Measurements from ENCODE around the gene JTB. TPM values are rescaled to one million over a fixed set of nuclear protein-coding genes. Genes with fewer than 3 reads are reported as not detected.
A peak's percentile ranks its signal among the peaks of the same experiment; 100 is the strongest.

The JTB gene
- total RNA-seq, 2 experiments from 2014 or later: 120 to 127 TPM

- DNase-seq: no peak
- H3K4me1 Mint-ChIP-seq: peaks cover 62% of the 10 kb centered on the region
- peak overlapping the region; percentile 83 for H3K4me3 Mint-ChIP-seq
- peak overlapping the region; percentile 19 for H3K27ac Mint-ChIP-seq
- ChIA-PET POLR2A (interaction anchor here (4.6 kb wide), 1 partner anchor 16 kb away, joined by 44 read pairs; the partner anchor contains the start of gene DENND4B), CTCF (no interaction called here)
- no peaks in the 10 kb centered on the region for H3K27me3 Mint-ChIP-seq
- H3K9me3 Mint-ChIP-seq: no peaks in the 10 kb centered on the region
- peaks cover 35% of the 10 kb centered on the region for H3K36me3 Mint-ChIP-seq (ENCODE audit: low read depth)
Observed at GRCh38 chr1:153961421-153961820, 16.1 kb downstream of the JTB start.

DNA sequence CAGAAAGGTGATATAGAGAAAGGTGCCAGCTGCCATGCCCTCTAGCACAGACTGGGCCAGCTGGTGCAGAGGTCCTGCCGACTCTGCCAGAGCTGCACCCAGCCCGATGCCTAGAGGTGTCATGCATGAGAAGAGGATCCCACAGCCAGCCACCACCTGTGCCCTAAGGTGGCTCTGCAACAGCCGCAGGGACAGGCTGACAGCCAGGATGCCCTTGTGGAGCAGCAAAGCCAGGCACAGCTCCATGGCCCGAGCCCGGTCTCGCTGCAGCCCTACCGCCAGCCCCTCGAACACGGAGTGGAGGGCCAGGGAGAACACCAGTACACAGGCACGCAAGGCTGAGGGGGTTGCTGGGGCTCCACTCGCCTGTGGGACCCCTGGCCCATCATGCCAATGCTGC, 17.3 kb downstream of the JTB start:
- ChIA-PET CTCF (no interaction called here), POLR2A (interaction anchor here (1.2 to 4.6 kb wide), 2 partner anchors 15 to 30 kb away, joined by 3 to 44 read pairs; partner anchors contain the start of genes DENND4B and RPS27)
- Mint-ChIP-seq H3K27ac (no peak overlapping the region), H3K9me3 (no peaks in the 10 kb centered on the region), H3K4me1 (peaks cover 60% of the 10 kb centered on the region), H3K27me3 (no peaks in the 10 kb centered on the region), H3K36me3 (ENCODE audit: low read depth) (peaks cover 30% of the 10 kb centered on the region), H3K4me3 (no peak overlapping the region)
- no peak for DNase-seq

- ChIA-PET POLR2A (interaction anchor here (0.7 to 7.3 kb wide), 5 partner anchors 7 to 37 kb away, joined by 3 to 112 read pairs (median 20); partner anchors contain the start of genes CREB3L4, DENND4B and GATAD2B), CTCF (interaction anchor here (1.6 to 6.0 kb wide), 2 partner anchors 8 to 14 kb away, joined by 5 to 51 read pairs; partner anchors contain the start of genes CREB3L4 and DENND4B)
- H3K9me3 Mint-ChIP-seq: no peaks in the 10 kb centered on the region
- H3K4me1 Mint-ChIP-seq: peaks cover 62% of the 10 kb centered on the region
- H3K4me3 Mint-ChIP-seq: no peak overlapping the region
- no peak overlapping the region for H3K27ac Mint-ChIP-seq
- H3K36me3 Mint-ChIP-seq (ENCODE audit: low read depth): peaks cover 34% of the 10 kb centered on the region
- H3K27me3 Mint-ChIP-seq: no peaks in the 10 kb centered on the region
- DNase-seq: no peak
Observed at GRCh38 chr1:153959454-153959853, 18.0 kb downstream of the JTB start.

GRCh38 chr1:153958961-153959260, 18.6 kb downstream of the JTB start:
- Mint-ChIP-seq H3K27me3 (no peaks in the 10 kb centered on the region), H3K36me3 (ENCODE audit: low read depth) (peaks cover 40% of the 10 kb centered on the region), H3K27ac (peak overlapping the region; percentile 95), H3K4me3 (peak overlapping the region; percentile 96), H3K9me3 (no peaks in the 10 kb centered on the region), H3K4me1 (peaks cover 63% of the 10 kb centered on the region)
- DNase-seq: no peak
- POLR2A ChIA-PET: interaction anchor here (0.7 to 7.3 kb wide), 7 partner anchors 8 to 175 kb away, joined by 3 to 112 read pairs (median 20); partner anchors contain the start of genes CREB3L4, DENND4B, GATAD2B and JTB
- CTCF ChIA-PET: interaction anchor here (1.3 to 6.0 kb wide), 3 partner anchors 8 to 28 kb away, joined by 5 to 51 read pairs (median 5); partner anchors contain the start of genes CREB3L4 and DENND4B

DNA sequence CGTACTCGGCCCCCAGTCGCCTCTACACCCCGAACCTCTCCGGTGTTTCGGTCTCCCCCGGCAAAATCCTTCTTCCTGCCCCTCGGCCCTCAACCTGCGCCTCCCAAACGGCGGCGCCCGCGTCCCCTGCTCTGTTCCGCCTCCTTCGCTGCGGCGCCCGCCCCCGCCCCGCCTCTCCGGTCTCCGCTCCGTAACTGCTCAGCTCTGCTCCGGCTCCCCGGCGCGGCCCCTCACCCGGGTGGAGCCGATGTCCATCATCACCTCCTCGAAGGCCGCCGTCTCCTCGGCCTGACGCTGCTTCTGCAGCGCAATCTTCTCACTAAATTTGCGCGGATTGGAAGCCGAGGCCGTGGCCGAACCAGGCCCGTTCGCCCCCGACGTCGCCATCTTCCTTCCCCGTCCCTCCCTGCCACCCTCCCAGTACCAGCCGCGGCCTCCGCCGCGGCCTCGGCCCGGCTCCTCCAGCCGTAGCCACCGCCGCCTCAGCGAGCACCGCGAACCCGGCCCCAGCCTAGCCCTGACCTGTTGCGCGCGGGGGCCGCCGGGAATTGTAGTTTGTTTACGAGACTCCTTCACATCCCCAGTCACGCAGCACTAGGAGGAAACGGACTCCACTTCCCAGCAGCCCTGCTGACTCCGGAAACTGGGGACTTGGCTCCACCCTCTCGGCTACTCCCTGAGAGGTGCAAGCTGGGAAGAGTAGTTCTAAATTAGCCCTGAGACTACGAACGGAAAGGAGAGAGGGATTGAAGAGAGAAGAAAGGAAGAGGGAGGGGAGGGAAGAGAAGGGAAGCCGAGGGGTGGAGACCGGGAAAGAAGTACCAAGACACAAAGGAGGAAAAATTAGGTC, 19.1 kb downstream of the JTB start, which contains the start of gene CRTC2:
TSS of gene CRTC2 (minus strand) at position 502 of the 850 bp plus-strand sequence. CDS start at position 387, 115 bp downstream.
- peaks cover 60% of the 10 kb centered on the region for H3K4me1 Mint-ChIP-seq
- CTCF ChIA-PET: interaction anchor here (1.3 to 6.0 kb wide), 3 partner anchors 9 to 29 kb away, joined by 5 to 51 read pairs (median 5); partner anchors contain the start of genes CREB3L4 and DENND4B
- POLR2A ChIA-PET: interaction anchor here (0.6 to 7.3 kb wide), 9 partner anchors 8 to 175 kb away, joined by 3 to 112 read pairs (median 11); partner anchors contain the start of genes CREB3L4, DENND4B, GATAD2B and JTB
- peak within 1 kb of the TSS; percentile 95 for H3K27ac Mint-ChIP-seq
- H3K4me3 Mint-ChIP-seq: peak within 1 kb of the TSS; percentile 96
- peaks cover 45% of the 10 kb centered on the region for H3K36me3 Mint-ChIP-seq (ENCODE audit: low read depth)
- no peaks in the 10 kb centered on the region for H3K9me3 Mint-ChIP-seq
- H3K27me3 Mint-ChIP-seq: no peaks in the 10 kb centered on the region
- peak; percentile 99 for DNase-seq

GRCh38 chr1:153957744-153958110, 19.7 kb downstream of the JTB start:
- H3K4me1 Mint-ChIP-seq: peaks cover 61% of the 10 kb centered on the region
- POLR2A ChIA-PET: interaction anchor here (0.6 to 7.3 kb wide), 10 partner anchors 9 to 380 kb away, joined by 3 to 112 read pairs (median 8); partner anchors contain the start of genes CREB3L4, DENND4B, GATAD2B and JTB
- DNase-seq: peak; percentile 55
- H3K27me3 Mint-ChIP-seq: no peaks in the 10 kb centered on the region
- H3K4me3 Mint-ChIP-seq: peak overlapping the region; percentile 96
- H3K27ac Mint-ChIP-seq: peak overlapping the region; percentile 95
- CTCF ChIA-PET: interaction anchor here (1.3 to 6.0 kb wide), 4 partner anchors 9 to 29 kb away, joined by 5 to 51 read pairs (median 10); partner anchors contain the start of genes CREB3L4, DENND4B and RAB13
- peaks cover 47% of the 10 kb centered on the region for H3K36me3 Mint-ChIP-seq (ENCODE audit: low read depth)
- no peaks in the 10 kb centered on the region for H3K9me3 Mint-ChIP-seq

GRCh38 chr1:153956997-153957715, 20.3 kb downstream of the JTB start:
- Mint-ChIP-seq H3K9me3 (no peaks in the 10 kb centered on the region), H3K4me3 (peak overlapping the region; percentile 96), H3K36me3 (ENCODE audit: low read depth) (peaks cover 49% of the 10 kb centered on the region), H3K4me1 (peaks cover 55% of the 10 kb centered on the region), H3K27ac (peak overlapping the region; percentile 95), H3K27me3 (no peaks in the 10 kb centered on the region)
- DNase-seq: no peak
- ChIA-PET CTCF (interaction anchor here (1.4 to 6.0 kb wide), 4 partner anchors 10 to 35 kb away, joined by 5 to 51 read pairs (median 10); partner anchors contain the start of genes CREB3L4, DENND4B and RAB13), POLR2A (interaction anchor here (0.6 to 7.3 kb wide), 9 partner anchors 9 to 379 kb away, joined by 3 to 112 read pairs (median 11); partner anchors contain the start of genes CREB3L4, DENND4B, GATAD2B and JTB)

- Mint-ChIP-seq H3K27ac (no peak overlapping the region), H3K36me3 (ENCODE audit: low read depth) (peaks cover 59% of the 10 kb centered on the region), H3K9me3 (no peaks in the 10 kb centered on the region), H3K27me3 (no peaks in the 10 kb centered on the region), H3K4me1 (peaks cover 44% of the 10 kb centered on the region), H3K4me3 (no peak overlapping the region)
- CTCF ChIA-PET: interaction anchor here (6.0 kb wide), 1 partner anchor 9 kb away, joined by 51 read pairs; the partner anchor contains the start of gene DENND4B
- POLR2A ChIA-PET: interaction anchor here (0.7 to 7.3 kb wide), 4 partner anchors 8 to 35 kb away, joined by 3 to 112 read pairs (median 44); partner anchors contain the start of genes CREB3L4, DENND4B and SLC39A1
- no peak for DNase-seq
Observed at GRCh38 chr1:153954826-153955225, 22.6 kb downstream of the JTB start.

DNA sequence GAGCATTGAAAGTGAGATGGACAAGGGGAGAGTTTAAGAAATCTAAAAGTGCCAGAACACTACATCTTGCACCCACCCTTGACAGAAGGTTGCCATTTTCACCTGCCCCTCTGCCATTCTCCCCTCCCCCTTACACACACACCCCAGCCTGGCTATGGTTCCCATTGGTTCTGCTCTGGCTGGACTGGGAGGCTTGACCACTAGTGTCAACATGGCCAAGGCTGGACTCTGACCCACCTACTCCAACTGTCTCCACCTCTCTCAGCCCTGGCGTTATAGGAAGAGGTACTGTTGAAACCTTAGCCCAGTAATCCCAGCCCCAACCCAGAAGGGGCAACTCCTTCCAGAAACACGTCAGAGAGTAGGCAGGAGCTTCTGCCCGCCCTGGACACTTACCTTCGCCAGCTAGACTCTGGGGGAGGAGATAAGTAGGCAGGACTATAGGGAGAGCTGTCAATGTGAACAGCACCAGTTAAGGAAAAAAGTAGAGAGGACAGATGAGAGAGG, 23.6 kb downstream of the JTB start:
- no peak for DNase-seq
- H3K4me3 Mint-ChIP-seq: no peak overlapping the region
- peaks cover 37% of the 10 kb centered on the region for H3K4me1 Mint-ChIP-seq
- H3K36me3 Mint-ChIP-seq (ENCODE audit: low read depth): peaks cover 61% of the 10 kb centered on the region
- H3K27ac Mint-ChIP-seq: peak overlapping the region; percentile 44
- no peaks in the 10 kb centered on the region for H3K27me3 Mint-ChIP-seq
- H3K9me3 Mint-ChIP-seq: no peaks in the 10 kb centered on the region
- ChIA-PET CTCF (interaction anchor here (1.1 to 6.0 kb wide), 2 partner anchors 8 to 33 kb away, joined by 3 to 51 read pairs; partner anchors contain the start of genes DENND4B and RAB13), POLR2A (interaction anchor here (0.6 to 7.3 kb wide), 5 partner anchors 8 to 36 kb away, joined by 3 to 112 read pairs (median 3); partner anchors contain the start of genes CREB3L4, DENND4B and SLC39A1)

- H3K4me3 Mint-ChIP-seq: no peak overlapping the region
- no peaks in the 10 kb centered on the region for H3K27me3 Mint-ChIP-seq
- CTCF ChIA-PET: no interaction called here
- no peaks in the 10 kb centered on the region for H3K9me3 Mint-ChIP-seq
- POLR2A ChIA-PET: no interaction called here
- H3K27ac Mint-ChIP-seq: no peak overlapping the region
- H3K4me1 Mint-ChIP-seq: peaks cover 32% of the 10 kb centered on the region
- H3K36me3 Mint-ChIP-seq (ENCODE audit: low read depth): peaks cover 65% of the 10 kb centered on the region
- DNase-seq: no peak
Observed at GRCh38 chr1:153951801-153952200, 25.7 kb downstream of the JTB start.

- Mint-ChIP-seq H3K4me3 (no peak overlapping the region), H3K9me3 (no peaks in the 10 kb centered on the region), H3K27me3 (no peaks in the 10 kb centered on the region), H3K27ac (no peak overlapping the region), H3K4me1 (peaks cover 28% of the 10 kb centered on the region), H3K36me3 (ENCODE audit: low read depth) (peaks cover 66% of the 10 kb centered on the region)
- ChIA-PET CTCF (interaction anchor here (1.0 kb wide), 1 partner anchor 36 kb away, joined by 3 read pairs; no protein-coding TSS in a partner anchor), POLR2A (interaction anchor here (0.6 to 1.3 kb wide), 3 partner anchors 11 to 28 kb away, joined by 3 read pairs; partner anchors contain the start of gene JTB)
- no peak for DNase-seq
Observed at GRCh38 chr1:153951183-153951582, 26.3 kb downstream of the JTB start.
